Right ventricle myocardium superior (tissue), 1 donor: ENCODE data around the gene RFTN1. TPM values are rescaled to one million over a fixed set of nuclear protein-coding genes. Genes with fewer than 3 reads are reported as not detected.

Experiments
- ATAC-seq: fragments of 200-7000 bp; cut with Tn5 transposase; one replicate; pipeline ENCODE4 v1.9.1; 2020; ENCODE audit warnings: mild to moderate bottlenecking; ENCODE audit not compliant: poor library complexity
- DNase-seq: peaks from one replicate; pipeline ENCODE4 v3.0.0-alpha.2; 2020
- intact Hi-C: fragments of 100-400 bp; cut with DNase I; formaldehyde crosslinking; loops from one replicate; pipeline ENCODE4 v1.11.2; 2022
- total RNA-seq: library from RNA; stranded (reverse); fragmentation: NEBNext Ultra II Directional; extraction: Animal tissue kit (Norgen Biotek cat#: 25700); gene quantifications from one replicate; pipeline ENCODE4 v1.2.1, GENCODE V29; 2021
- donor health status: DM: no; HTN: yes; CAD: no; lungs with severe emphysema.

The RFTN1 gene
- total RNA-seq, 1 donor from 2014 or later, result 25.8 TPM

- intact Hi-C loops, result loop anchor here (10.0 kb wide), 2 partner anchors 137 to 217 kb away; no protein-coding TSS in a partner anchor
- DNase-seq (peak; percentile 80), ATAC-seq (peak; percentile 47)
Observed at GRCh38 chr3:16511681-16512434, 1.6 kb downstream of the RFTN1 start.

GRCh38 chr3:16510620-16511319 is 2.7 kb downstream of the RFTN1 start:
- intact Hi-C loops, result loop anchor here (10.0 kb wide), 2 partner anchors 136 to 216 kb away; no protein-coding TSS in a partner anchor
- DNase-seq (no peak), ATAC-seq (no peak)

DNA sequence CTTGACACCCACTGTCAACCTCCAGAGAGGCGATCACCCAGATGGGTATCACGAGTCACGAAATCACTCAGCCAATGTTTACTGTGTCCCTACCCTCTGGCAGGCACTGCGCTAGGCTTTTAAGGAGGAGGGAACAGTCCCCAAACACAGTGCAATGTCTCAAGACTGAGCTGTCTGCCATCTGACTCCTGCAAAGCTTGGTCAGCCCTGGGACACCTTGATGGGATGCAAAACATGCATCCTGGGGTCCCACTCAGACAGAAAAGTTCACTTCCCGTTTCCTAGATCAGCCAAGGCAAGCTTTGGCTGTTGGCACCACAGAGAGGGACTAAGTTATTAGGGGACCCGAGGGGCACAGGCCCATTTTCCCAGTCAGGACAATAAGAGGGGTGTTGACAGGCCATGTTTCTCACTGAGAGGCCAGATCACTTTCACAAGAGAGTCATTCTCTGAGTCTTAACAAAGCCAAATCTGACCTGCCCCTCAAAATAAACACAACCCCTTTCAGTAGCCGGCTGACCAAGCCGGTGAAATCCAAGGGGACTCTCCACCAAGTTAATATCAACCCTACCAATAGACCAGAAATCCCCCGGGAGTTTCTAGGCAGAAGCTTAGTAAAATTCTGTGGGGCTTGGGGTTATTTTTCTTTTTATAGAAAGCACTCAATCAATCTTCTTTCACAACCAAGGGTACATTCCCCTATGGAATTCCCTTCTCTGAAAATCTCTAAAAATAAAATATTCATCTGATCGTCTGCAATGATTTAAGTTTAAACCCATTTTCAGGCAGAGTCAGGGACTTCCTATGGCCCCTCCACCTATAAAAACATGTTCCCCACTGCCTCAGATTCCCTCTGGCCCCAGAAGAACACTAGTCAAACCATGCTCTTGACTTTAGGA is 3.5 kb downstream of the RFTN1 start:
- intact Hi-C loops, result loop anchor here (10.0 kb wide), 2 partner anchors 135 to 215 kb away; no protein-coding TSS in a partner anchor
- DNase-seq (no peak), ATAC-seq (no peak)

- ATAC-seq, result no peak
- DNase-seq, result no peak
- intact Hi-C loops, result no loop called here
Observed at GRCh38 chr3:16508591-16508995, 4.9 kb downstream of the RFTN1 start.

DNA sequence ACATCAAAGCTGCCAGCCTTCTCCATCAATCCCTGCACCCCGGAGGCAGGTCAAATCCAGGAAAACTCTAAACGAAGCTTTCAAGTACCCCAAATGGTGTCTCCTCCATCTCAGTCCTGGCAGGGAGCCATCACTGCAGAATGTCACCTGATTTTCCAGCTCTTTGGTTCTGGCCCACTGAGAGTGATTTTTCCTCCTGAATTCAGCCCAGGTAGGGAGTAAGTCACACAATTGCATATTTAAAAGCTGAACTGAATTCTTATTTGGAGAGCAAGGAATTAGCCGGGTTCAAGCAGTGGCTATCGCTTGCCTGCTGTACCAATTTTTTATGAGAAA is 5.3 kb downstream of the RFTN1 start:
- DNase-seq (no peak), ATAC-seq (no peak)
- intact Hi-C loops, result no loop called here

- intact Hi-C loops, result no loop called here
- DNase-seq (no peak), ATAC-seq (no peak)
Observed at GRCh38 chr3:16507578-16508242, 5.8 kb downstream of the RFTN1 start.

DNA sequence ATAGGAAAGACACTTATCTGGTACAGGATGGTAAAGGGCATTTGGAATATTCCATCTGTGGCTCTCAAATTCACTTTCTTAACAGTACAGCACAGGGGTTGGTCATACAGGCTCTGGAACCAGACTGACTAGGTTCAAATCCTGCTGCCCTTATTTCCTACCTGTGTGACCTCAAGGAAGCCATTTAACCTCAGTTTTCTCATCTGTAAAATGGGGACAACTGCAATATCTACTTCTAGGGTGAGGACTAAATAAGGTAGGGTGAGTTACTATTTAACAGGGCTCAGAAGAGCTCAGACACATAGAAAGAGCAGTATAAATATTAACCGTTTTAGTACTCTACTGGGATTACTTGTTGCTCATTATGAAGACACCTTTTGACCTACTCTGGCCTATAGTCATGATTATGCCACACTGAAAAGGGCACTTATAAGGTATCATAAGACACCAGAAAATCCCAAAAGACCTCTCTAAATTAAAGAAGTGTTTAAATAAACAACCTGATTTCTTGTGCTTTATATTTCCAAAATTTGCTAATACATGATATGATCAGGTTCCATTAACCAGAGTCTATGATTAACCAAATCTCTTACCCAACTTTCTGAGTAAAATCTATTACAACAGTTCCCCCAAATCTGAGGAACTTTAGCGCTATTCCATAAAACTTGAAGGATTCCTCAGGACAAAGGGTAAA is 6.5 kb downstream of the RFTN1 start:
- ATAC-seq (no peak), DNase-seq (no peak)
- intact Hi-C loops, result no loop called here

DNA sequence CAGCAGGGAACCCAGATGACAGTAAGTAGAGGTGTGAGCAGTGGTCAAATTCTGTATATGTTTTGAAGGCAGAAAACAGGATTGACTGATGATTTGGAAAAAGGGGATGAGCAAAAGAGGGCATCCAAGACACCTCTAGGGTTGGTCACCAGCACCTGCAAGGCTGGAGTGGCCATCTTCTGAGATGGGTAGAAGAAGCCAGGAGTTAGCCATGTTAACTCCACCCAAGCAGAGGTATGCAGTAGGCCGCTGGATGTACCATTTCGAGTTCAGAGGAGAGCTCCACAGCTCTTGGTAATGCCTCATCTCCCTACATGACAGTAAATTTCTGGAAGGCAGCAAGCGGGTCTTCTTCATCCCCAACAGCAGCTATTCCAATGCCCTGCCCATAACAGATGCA is 7.0 kb downstream of the RFTN1 start:
- intact Hi-C loops, result no loop called here
- ATAC-seq (no peak), DNase-seq (no peak)

DNA sequence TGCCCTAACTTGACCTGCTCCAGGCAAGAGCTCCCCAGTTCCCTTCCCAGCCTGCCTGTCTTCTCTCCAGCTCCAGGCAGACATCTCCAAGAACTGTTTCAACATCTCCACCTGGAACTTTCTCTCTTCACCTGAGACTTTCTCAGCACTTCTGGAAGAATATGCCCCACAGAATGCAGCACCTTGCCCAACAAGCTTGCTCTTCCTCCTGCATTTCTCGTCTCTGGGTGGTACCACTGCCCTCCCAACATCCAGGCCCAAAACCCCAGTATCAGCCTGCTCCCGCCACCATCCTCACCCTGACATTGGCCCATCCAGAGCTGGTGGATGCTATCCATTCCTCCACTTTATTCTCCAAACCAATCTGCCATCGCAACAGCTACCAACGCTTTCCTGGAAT is 8.8 kb downstream of the RFTN1 start:
- intact Hi-C loops, result no loop called here
- DNase-seq (no peak), ATAC-seq (no peak)

GRCh38 chr3:16504242-16504641 is 9.3 kb downstream of the RFTN1 start:
- DNase-seq (no peak), ATAC-seq (no peak)
- intact Hi-C loops, result no loop called here

GRCh38 chr3:16503191-16503776 is 10.2 kb downstream of the RFTN1 start:
- ATAC-seq (no peak), DNase-seq (no peak)
- intact Hi-C loops, result no loop called here

DNA sequence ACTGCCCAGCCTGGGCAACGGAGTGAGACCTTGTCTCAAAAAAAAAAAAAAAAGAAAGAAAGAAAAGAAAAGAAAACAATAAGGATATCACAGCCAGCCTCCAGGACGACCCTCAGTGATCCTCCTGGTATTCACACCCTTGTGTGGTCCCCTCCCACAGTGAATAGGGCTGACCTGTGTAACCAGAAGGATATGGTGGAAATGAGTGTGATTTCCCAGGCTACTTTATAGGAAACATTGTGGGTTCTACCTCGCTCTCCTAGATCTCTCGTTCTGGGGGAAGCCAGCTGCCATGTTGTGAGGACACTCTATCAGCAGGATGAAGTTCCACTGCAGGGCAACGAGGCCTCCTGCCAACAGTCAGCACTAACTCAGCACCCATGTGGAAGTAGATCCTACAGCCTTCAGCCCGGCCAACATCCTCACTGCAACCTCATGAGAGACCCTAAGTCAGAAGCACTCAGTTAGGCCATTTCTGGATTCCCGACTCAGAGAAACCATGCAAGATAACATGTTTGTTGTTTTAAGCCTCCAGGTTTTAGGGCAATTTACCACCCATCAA is 11.1 kb downstream of the RFTN1 start:
- intact Hi-C loops, result no loop called here
- no peak for ATAC-seq

GRCh38 chr3:16501376-16501775 is 12.1 kb downstream of the RFTN1 start:
- DNase-seq, result no peak
- ATAC-seq, result no peak
- intact Hi-C loops, result no loop called here

More for the DNA sequence above, 11.1 kb downstream of the RFTN1 start:
- DNase-seq, result no peak

GRCh38 chr3:16500911-16501310 is 12.6 kb downstream of the RFTN1 start:
- DNase-seq (no peak), ATAC-seq (no peak)
- intact Hi-C loops, result no loop called here

- no peak for DNase-seq
- intact Hi-C loops, result no loop called here
- no peak for ATAC-seq
Observed at GRCh38 chr3:16500093-16500492, 13.4 kb downstream of the RFTN1 start.

DNA sequence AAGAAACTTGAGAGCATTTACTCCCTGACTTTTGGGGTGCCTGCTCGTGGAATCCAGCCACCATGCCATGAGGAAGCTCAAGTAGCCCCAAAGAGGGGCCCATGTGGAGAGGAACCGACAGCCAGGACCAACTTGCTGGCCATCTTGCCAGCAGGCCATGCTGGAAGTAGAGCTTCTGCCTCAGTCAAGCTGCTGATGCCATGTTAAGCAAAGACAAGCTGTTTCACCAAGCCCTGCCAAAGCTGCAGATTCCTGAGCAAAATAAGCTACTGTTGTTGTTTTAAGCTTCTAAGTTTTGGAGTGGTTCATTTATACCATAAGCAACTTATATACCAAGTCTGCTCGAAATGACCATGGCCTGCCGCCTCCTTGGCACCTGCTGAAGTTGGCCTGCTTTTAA is 14.1 kb downstream of the RFTN1 start:
- intact Hi-C loops, result no loop called here
- ATAC-seq (no peak), DNase-seq (no peak)

- DNase-seq, result no peak
- no peak for ATAC-seq
- intact Hi-C loops, result no loop called here
Observed at GRCh38 chr3:16498130-16498890, 15.2 kb downstream of the RFTN1 start.
